GM18511 (cell line): Measurements from ENCODE around the gene CISD3.
"Not testable (repeated sequence)": the region's sequence is repeated elsewhere in the genome, so short reads cannot be mapped to it uniquely, and the experiment has no call there.

Source experiments
- ATAC-seq: cut with Tn5 transposase; IDR thresholded peaks from one replicate; pipeline ENCODE4 v1.9.1; 2021; ENCODE audit warnings: mild to moderate bottlenecking, moderate library complexity; ENCODE audit not compliant: unreplicated experiment

Gene CISD3

DNA sequence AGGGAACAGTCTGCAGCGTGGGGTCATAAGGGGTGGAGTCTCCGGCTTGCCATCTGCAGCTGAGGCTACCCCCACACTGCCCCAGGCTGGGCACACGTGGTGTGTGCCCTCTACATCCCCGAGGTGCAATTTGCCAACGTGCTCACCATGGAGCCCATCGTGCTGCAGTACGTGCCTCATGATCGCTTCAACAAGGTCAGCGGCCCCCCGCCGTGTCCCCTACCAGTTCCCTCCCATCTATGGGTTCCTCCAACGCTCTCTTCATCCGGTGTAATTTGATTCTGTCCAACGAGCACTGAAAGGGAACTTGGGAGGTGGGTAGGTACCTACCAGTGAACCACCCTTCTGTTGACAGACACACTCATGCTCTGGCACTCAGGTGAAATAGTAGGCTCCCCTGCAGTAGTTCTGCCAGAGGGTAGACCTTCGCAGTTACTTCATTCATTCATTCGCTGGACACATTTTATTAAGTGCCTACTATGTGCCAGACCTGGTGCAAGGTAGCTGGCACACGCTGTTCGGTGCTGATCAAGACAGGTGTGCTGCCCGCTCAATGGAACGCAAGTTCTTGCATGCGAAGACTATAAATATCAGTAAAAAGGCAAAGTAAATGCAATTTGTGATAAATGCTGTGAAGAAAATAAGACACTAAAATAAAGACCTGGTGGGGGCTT, 22.3 kb upstream of the CISD3 start:
- ATAC-seq: no peak

DNA sequence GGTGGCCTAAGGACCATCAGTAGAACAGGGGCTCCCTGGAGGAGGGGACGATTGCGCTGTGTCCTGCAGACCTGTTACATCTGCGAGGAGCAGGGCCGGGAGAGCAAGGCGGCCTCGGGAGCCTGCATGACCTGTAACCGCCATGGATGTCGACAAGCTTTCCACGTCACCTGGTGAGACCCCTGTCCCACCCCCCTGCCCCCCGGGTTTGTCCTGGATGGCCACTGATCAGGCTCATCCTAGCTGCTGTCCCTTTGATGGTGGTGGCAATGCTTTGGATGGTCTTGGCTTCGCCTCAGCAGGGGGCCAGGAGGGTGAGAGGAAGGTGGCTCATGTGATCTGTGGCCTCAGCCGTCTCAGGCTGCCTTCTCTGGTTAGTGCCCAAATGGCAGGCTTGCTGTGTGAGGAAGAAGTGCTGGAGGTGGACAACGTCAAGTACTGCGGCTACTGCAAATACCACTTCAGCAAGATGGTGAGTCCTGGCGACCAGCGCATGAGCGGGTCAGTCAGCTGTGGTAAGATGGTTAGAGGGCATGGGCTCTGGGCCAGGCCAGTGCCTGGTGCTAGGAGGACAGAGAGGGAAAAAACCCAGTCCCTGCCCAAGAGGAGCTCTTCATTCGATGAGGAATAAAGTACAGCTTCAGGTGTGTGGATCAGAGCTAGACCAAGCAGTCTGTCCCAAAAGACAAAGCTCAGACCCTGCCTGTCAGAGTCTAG, 20.9 kb upstream of the CISD3 start:
- no peak for ATAC-seq

DNA sequence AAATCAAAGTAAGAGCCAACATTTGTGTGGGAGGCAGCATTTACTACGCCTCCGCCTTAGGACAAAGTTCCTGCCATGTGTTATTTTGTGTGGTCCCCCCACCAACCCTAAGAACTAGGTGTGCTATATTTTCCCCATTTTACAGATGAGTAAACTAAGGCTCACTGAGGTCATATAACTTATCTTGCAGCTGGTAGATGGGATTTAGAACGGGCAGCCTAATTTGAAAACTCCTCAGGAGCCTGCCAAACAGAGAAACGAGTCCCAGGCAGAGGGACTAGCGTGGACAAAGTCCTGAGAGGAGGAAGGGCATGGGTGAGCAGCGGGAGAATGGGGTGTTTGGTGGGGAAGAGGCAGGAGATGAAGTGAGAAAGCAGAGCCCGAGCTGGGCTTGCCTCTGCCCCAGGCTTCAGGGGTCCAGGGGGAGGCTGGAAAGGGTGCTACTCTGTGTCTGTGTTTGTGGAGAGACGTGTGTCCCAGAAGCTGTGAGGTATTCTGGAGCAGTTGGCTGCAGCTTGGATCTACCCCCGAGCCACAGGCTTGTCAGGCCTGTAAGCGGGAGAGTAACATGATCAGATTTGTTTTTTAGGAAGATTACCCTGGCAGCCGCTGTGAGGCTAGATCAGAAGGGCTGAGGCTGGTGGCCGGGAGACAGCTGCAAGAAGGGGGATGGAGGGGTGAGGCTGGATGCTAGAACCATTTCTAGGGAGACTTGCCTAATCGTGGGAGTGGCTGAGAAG, 20.1 kb upstream of the CISD3 start:
- ATAC-seq: no peak

DNA sequence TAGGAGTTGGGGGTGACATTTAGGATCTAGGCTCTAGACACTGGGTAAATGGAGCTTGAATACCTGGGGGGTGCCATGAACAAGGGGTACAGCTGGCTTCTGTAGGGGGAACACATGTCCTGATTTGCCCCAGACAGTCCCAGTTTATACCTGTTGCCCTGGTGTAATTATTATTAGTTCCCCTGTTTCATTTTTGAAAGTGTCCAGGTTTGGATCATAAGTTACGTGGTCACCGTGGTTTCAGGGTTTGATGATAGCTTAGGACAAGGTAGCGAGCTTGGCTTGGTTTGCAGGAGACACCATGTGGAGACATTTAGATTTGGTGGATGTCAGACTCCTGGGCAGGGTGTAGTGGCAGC, 19.6 kb upstream of the CISD3 start:
- no peak for ATAC-seq

DNA sequence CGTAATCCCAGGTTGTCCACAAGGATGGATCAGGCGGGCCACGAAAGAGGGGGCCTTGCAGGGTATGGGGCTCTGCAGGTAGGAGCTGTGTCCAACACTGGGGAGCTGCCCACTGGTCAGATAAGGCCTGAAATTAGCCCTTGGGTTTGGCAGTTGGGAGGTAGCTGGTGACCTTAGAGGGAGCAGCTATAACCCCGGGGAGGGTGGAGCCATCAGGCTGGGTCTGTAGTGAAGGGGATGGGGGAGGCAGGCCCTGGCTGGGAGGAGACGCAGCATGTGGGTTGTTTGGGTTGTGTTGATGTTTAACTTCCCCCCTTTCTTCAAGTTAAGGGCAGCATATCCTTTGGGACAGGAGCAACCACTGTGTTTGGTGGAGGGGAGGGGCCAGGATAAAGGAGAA, 19.2 kb upstream of the CISD3 start:
- ATAC-seq: no peak

DNA sequence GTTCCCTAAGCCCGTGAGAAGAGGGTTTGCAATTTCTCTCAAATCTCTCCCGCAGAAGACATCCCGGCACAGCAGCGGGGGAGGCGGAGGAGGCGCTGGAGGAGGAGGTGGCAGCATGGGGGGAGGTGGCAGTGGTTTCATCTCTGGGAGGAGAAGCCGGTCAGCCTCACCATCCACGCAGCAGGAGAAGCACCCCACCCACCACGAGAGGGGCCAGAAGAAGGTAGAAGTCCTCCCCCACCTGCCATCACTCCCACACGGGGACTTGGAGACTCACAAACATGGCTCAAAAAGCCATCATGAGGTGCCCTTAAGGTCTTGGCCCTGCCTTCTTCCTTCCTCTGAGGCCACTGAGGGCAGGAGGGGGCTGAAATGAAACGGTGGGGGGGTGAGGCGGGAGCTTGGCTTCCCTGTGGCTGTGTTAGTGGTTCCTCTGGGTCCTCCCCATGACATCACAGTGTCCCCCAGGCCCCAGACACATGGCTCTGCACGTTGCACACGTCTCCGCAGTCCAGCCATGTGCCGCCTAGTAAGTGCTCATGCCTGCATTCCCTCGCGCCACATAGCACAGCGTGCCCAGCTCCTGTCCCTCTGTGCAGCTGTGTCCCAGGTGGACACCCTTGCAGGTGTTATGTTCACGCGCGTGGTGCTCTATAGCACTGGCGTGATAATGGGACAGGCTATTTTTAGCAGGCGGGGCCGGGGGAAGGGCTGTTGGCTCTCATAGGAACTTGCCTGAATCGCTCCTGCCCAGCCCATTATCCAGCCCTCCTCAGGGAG, 18.2 kb upstream of the CISD3 start:
- ATAC-seq: no peak

DNA sequence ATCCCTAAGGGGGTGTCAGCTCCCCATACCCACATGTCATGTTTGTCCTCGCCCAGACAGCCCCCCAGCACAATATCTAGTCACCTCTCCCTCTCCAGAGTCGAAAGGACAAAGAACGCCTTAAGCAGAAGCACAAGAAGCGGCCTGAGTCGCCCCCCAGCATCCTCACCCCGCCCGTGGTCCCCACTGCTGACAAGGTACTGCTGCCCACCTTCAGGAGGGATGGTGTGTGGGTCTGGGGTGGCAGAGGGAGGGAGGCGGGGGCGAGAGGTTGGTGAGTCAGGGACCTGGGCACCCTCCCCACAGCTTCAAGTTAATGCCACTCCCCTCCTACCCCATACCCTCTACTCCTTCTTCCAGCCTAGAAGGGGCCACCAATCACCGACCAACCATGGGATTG, 17.5 kb upstream of the CISD3 start:
- no peak for ATAC-seq

DNA sequence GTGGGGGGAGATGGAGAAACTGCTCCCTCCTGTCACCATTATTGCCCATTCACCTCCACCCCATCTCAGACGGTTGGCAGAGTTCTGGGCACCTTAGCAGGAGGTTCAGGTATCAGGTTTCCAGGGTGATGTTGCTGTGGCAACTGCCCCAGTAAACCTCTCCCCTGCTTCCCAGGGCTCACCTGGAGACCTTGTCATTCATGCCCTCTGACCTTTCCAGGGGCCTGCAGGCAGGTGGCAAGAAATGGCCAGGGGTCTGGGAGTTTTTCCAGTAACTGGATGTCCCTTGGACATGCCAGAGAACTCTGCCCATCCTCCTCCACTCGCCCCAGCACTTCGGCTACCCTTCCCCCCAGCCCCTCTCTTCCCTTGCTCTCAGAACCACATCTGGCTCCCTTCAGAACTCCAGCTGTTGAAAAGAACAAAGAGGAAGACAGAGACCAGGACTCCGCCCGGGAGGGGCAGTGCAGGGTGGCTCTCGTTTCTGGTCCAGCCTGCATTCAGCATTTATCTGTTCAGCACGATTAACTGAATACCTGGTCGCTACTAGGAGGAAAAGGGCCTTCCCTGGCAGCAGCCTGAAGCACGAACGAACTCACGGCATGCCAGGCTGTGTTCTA, 16.6 kb upstream of the CISD3 start:
- ATAC-seq: no peak

DNA sequence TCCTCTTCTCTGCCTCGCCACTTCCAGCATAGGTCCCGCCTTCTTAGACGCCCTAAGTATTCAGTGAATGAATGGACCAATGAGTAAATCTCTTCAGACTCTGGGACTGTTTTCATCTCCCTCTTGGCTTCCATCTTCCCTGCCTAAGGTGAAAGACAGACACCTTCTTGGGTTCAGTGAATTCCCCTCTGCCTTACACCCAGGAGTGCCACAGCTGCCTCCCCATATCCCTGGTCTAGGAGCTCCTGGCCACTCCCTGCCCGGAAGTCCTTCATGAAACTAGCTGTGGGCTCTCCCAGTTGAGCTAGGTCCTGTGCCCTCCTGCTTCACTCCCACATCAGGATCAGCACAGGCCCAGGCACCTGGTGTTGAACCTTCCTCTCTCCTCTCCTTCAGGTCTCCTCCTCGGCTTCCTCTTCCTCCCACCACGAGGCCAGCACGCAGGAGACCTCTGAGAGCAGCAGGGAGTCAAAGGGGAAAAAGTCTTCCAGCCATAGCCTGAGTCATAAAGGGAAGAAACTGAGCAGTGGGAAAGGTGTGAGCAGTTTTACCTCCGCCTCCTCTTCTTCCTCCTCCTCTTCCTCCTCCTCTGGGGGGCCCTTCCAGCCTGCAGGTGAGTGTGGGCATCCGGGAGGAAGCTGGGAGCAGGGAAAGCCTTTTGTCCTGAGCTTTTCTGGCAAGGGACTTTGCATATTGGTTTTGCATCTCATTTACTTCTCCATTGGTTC, 14.8 kb upstream of the CISD3 start:
- ATAC-seq: no peak

DNA sequence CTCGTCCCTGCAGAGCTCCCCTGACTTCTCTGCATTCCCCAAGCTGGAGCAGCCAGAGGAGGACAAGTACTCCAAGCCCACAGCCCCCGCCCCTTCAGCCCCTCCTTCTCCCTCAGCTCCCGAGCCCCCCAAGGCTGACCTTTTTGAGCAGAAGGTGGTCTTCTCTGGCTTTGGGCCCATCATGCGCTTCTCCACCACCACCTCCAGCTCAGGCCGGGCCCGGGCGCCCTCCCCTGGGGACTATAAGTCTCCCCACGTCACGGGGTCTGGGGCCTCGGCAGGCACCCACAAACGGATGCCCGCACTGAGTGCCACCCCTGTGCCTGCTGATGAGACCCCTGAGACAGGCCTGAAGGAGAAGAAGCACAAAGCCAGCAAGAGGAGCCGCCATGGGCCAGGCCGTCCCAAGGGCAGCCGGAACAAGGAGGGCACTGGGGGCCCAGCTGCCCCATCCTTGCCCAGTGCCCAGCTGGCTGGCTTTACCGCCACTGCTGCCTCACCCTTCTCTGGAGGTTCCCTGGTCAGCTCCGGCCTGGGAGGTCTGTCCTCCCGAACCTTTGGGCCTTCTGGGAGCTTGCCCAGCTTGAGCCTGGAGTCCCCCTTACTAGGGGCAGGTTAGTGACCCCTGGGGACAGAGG, 13.7 kb upstream of the CISD3 start:
- no peak for ATAC-seq

DNA sequence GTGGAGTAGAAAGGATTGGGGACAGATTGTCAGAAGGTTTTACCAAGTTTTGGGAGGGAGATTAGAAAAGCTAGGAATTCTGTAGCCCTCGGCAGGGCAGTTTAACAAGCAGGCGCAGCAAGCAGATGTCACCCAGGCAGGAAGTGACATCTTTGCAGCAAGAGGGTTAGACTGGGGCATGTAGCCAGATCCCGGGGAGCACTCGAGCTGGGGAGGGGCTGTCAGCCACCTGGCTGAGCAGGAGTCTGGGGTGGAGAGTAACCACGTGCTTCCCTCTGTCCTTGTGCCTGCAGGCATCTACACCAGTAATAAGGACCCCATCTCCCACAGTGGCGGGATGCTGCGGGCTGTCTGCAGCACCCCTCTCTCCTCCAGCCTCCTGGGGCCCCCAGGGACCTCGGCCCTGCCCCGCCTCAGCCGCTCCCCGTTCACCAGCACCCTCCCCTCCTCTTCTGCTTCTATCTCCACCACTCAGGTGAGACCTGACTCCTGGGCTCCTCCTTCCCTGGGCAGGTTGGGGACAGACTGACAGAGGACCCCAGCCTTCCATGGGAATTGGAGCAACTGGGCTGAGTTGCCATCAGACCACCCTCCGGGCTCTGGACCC, 12.9 kb upstream of the CISD3 start:
- ATAC-seq: no peak

DNA sequence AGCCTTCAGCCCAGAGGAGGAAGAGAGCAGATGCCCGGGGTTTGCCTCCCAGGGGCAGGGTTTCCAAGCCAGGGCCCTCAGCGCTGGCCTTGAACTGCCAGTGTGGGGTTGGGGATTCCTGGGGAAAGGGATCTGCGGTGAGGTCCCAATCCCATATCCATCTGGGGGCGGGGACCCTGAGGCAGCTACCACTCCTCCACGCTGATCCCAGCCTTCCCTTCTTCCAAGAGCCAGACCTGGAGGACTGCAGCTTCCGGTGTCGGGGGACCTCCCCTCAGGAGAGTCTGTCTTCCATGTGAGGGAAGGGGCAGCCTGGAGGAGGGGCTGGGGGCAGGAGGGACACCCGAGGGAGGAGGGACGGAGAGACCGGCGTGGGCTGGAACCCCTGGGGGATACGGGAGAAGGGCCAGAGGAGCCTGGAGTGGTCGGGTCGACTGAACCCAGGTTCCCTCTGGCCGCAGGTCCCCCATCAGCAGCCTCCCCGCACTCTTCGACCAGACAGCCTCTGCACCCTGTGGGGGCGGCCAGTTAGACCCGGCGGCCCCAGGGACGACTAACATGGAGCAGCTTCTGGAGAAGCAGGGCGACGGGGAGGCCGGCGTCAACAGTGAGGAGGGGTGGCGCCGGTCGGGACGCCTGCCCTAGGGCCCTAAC, 10.7 kb upstream of the CISD3 start:
- ATAC-seq: no peak

DNA sequence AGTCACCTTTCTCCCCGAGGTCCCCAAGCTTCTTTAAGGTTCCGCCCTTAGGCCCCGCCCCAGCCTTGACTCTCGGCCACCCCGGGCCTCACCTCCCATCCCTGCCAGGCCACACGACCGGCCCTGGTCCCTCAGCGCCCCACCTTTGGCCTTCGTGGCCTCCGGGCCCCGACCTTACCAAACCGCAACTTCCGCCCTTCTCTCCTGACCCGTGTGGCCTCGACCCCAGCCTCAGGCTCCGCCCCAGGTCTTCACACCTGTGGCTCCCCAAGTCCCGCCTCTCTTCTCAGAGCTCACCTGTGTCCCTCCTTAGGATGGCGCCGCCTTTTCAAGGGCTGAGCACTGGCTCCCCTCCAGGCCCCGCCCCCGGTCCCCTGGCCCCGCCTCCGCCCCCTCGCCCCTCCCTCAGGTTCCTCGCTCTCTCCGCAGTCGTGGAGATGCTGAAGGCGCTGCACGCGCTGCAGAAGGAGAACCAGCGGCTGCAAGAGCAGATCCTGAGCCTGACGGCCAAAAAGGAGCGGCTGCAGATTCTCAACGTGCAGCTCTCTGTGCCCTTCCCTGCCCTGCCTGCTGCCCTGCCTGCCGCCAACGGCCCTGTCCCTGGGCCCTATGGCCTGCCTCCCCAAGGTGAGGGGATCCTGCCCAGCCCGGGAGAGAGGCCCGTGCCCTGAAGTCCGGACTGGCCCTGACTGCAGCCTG, 10.0 kb upstream of the CISD3 start:
- no peak for ATAC-seq

DNA sequence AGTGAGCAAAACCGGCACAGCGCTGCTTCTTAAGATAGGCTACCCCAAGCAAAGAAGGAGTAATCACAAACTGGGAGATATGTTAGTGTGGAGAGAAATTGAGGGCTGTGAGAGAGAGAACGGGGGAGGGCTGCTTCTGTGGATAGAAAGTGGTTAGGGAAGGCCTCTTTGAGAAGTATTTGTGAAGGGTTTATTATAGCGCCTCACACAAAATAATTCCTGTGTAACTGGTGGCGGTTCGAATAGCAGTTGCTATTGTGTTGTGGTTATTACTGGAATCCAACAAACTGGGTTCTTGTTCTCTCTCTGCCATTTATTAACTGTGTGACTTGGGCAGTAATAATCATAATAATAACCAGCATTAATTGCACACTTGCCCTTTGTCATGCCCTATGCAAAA, 9.2 kb upstream of the CISD3 start:
- ATAC-seq: no peak

DNA sequence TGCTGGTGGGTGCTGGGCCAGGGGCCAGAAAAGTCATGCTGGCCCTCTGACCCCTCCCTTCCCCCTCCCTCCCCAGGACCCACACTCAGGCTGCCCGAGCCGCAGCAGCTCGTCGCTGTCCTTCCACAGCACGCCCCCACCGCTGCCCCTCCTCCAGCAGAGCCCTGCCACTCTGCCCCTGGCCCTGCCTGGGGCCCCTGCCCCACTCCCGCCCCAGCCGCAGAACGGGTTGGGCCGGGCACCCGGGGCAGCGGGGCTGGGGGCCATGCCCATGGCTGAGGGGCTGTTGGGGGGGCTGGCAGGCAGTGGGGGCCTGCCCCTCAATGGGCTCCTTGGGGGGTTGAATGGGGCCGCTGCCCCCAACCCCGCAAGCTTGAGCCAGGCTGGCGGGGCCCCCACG, 8.3 kb upstream of the CISD3 start:
- ATAC-seq: no peak

DNA sequence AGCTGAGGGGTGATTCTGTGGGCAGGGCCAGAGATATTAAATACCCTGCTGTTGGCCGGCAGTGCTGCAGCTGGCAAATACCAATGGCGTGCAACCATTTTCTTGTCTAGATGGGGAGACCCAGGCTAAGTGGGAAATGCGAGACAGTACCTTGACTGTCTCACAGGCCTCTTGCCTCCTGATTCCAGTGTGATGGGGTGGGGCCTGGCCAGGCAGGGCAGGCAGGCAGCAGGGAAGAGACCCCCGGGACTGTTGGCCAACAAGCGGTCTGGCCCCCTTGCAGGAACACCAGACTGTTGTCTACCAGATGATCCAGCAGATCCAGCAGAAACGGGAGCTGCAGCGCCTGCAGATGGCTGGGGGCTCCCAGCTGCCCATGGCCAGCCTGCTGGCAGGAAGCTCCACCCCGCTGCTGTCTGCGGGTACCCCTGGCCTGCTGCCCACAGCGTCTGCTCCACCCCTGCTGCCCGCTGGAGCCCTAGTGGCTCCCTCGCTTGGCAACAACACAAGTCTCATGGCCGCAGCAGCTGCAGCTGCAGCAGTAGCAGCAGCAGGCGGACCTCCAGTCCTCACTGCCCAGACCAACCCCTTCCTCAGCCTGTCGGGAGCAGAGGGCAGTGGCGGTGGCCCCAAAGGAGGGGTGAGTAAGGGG, 5.7 kb upstream of the CISD3 start:
- ATAC-seq: no peak

DNA sequence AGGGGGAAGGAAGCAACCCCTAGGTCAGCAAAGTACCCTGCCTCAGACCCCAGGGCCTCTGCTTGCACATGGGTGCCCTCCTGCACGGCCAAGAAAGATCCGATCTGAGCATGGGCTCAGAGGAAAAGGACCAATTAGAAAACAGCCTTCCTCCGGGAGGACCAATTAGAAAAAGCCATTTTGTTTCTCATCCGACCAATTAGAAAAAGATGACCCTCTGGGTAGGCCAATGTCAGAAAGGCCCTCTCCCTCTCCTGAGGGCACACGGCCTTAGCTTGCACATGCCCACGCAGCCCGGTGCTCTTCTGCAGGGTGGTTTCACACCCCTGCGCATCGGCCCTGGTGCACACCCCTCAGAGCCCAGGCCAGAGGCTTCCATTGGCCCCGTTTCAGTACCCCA, 5.1 kb upstream of the CISD3 start:
- no peak for ATAC-seq

DNA sequence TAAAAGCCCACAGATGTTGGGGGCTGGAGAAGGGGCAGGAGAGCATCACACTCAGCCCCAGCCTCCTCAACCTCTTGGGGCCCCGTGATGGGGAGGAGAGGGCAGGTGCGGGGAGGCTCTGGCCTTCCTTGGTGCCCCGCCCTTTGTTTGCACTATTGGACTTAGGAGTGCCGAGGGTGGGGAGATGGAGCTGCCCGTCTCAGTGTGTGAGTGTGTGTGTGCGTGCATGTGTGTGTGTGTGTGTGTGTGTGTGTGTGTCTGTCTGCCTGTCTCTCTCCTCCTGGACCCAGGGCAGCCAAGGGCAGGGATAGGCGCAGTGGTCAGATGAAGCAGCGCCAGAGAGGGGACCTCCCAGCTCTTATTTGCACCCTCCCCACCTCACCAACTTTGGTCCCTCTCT, 4.0 kb upstream of the CISD3 start:
- ATAC-seq: not testable (repeated sequence)
